BLaER1 (cell line): ENCODE measurements around the gene TAS2R1.

Experiments
- H3K27ac ChIP-seq: shearing (Covaris generic); formaldehyde crosslinking; 2 replicates; pipeline ENCODE4 v1.8.1; 2022
- H3K27me3 ChIP-seq: shearing (Covaris generic); formaldehyde crosslinking; 2 replicates; pipeline ENCODE4 v1.8.1; 2022
- H3K36me3 ChIP-seq: shearing (Covaris generic); formaldehyde crosslinking; 2 replicates; pipeline ENCODE4 v1.8.1; 2022
- H3K4me1 ChIP-seq: shearing (Covaris generic); formaldehyde crosslinking; 2 replicates; pipeline ENCODE4 v1.8.1; 2022
- H3K4me2 ChIP-seq: shearing (Covaris generic); formaldehyde crosslinking; 2 replicates; pipeline ENCODE4 v1.8.1; 2022
- H3K4me3 ChIP-seq: shearing (Covaris generic); formaldehyde crosslinking; 2 replicates; pipeline ENCODE4 v1.8.1; 2022
- H3K9ac ChIP-seq: shearing (Covaris generic); formaldehyde crosslinking; 2 replicates; pipeline ENCODE4 v1.8.1; 2022
- H3K9me3 ChIP-seq: shearing (Covaris generic); formaldehyde crosslinking; 2 replicates; pipeline ENCODE4 v1.8.1; 2022
- H4K20me1 ChIP-seq: shearing (Covaris generic); formaldehyde crosslinking; 2 replicates; pipeline ENCODE4 v1.8.1; 2022
- Cebpa-rat ChIP-seq: shearing (Covaris generic); IDR thresholded peaks from 2 replicates; pipeline ENCODE4 v1.8.1; 2022

TAS2R1 gene

GRCh38 chr5:9630251-9630650, at the start of gene TAS2R1:
TSS of gene TAS2R1 (minus strand) at chr5:9630351. CDS start at chr5:9630032, 319 bp downstream.
- H3K9ac ChIP-seq = no peak within 1 kb of the TSS
- H3K36me3 ChIP-seq = no peaks in the 10 kb centered on the region
- no peaks in the 10 kb centered on the region for H4K20me1 ChIP-seq
- TF ChIP-seq Cebpa-rat = no peak
- no peak within 1 kb of the TSS for H3K4me2 ChIP-seq
- no peak within 1 kb of the TSS for H3K4me3 ChIP-seq
- H3K27ac ChIP-seq = no peak within 1 kb of the TSS
- H3K27me3 ChIP-seq = no peaks in the 10 kb centered on the region
- no peaks in the 10 kb centered on the region for H3K4me1 ChIP-seq
- H3K9me3 ChIP-seq = peaks cover 6% of the 10 kb centered on the region; the same call in 1 of the 2 replicates

- Histone ChIP-seq H3K4me1 (no peaks in the 10 kb centered on the region), H3K36me3 (no peaks in the 10 kb centered on the region), H3K4me2 (no peak overlapping the region), H4K20me1 (no peaks in the 10 kb centered on the region), H3K9ac (no peak overlapping the region), H3K4me3 (no peak overlapping the region), H3K27me3 (no peaks in the 10 kb centered on the region), H3K9me3 (no peaks in the 10 kb centered on the region), H3K27ac (no peak overlapping the region)
- TF ChIP-seq Cebpa-rat = no peak
Measured at GRCh38 chr5:9670371-9670770, 40.2 kb upstream of the TAS2R1 start.

GRCh38 chr5:9667906-9668305, 37.8 kb upstream of the TAS2R1 start:
- H3K36me3 ChIP-seq = no peaks in the 10 kb centered on the region
- no peak overlapping the region for H3K4me3 ChIP-seq
- no peak overlapping the region for H3K9ac ChIP-seq
- no peaks in the 10 kb centered on the region for H3K27me3 ChIP-seq
- no peak overlapping the region for H3K4me2 ChIP-seq
- no peaks in the 10 kb centered on the region for H3K4me1 ChIP-seq
- no peaks in the 10 kb centered on the region for H4K20me1 ChIP-seq
- TF ChIP-seq Cebpa-rat = no peak
- no peak overlapping the region for H3K27ac ChIP-seq
- no peaks in the 10 kb centered on the region for H3K9me3 ChIP-seq

GRCh38 chr5:9663891-9664290, 33.7 kb upstream of the TAS2R1 start:
- TF ChIP-seq Cebpa-rat = no peak

GRCh38 chr5:9661316-9662015, 31.3 kb upstream of the TAS2R1 start:
- Histone ChIP-seq H3K27me3 (no peaks in the 10 kb centered on the region), H3K36me3 (no peaks in the 10 kb centered on the region), H3K4me2 (no peak overlapping the region), H3K9me3 (no peaks in the 10 kb centered on the region), H3K27ac (no peak overlapping the region), H3K9ac (no peak overlapping the region), H3K4me1 (no peaks in the 10 kb centered on the region), H4K20me1 (no peaks in the 10 kb centered on the region), H3K4me3 (no peak overlapping the region)
- TF ChIP-seq Cebpa-rat = no peak

More at GRCh38 chr5:9663891-9664290, 33.7 kb upstream of the TAS2R1 start:
- H4K20me1 ChIP-seq = no peaks in the 10 kb centered on the region
- no peak overlapping the region for H3K4me2 ChIP-seq
- no peak overlapping the region for H3K4me3 ChIP-seq
- no peaks in the 10 kb centered on the region for H3K36me3 ChIP-seq
- no peaks in the 10 kb centered on the region for H3K4me1 ChIP-seq
- no peaks in the 10 kb centered on the region for H3K27me3 ChIP-seq
- H3K9ac ChIP-seq = no peak overlapping the region
- H3K9me3 ChIP-seq = no peaks in the 10 kb centered on the region
- no peak overlapping the region for H3K27ac ChIP-seq

- no peak for TF ChIP-seq Cebpa-rat
- Histone ChIP-seq H3K4me2 (no peak overlapping the region), H3K27ac (no peak overlapping the region)
Measured at GRCh38 chr5:9658706-9659105, 28.6 kb upstream of the TAS2R1 start.

GRCh38 chr5:9657819-9658218, 27.7 kb upstream of the TAS2R1 start:
- Histone ChIP-seq H3K9me3 (no peaks in the 10 kb centered on the region), H3K4me1 (no peaks in the 10 kb centered on the region), H4K20me1 (no peaks in the 10 kb centered on the region), H3K4me2 (no peak overlapping the region), H3K9ac (no peak overlapping the region), H3K36me3 (no peaks in the 10 kb centered on the region), H3K27me3 (no peaks in the 10 kb centered on the region), H3K27ac (no peak overlapping the region), H3K4me3 (no peak overlapping the region)
- TF ChIP-seq Cebpa-rat = no peak

More at GRCh38 chr5:9658706-9659105, 28.6 kb upstream of the TAS2R1 start:
- Histone ChIP-seq H3K27me3 (no peaks in the 10 kb centered on the region), H3K9ac (no peak overlapping the region), H4K20me1 (no peaks in the 10 kb centered on the region), H3K9me3 (no peaks in the 10 kb centered on the region), H3K4me3 (no peak overlapping the region), H3K4me1 (no peaks in the 10 kb centered on the region), H3K36me3 (no peaks in the 10 kb centered on the region)

GRCh38 chr5:9655641-9656040, 25.5 kb upstream of the TAS2R1 start:
- Histone ChIP-seq H3K9me3 (no peaks in the 10 kb centered on the region), H3K36me3 (no peaks in the 10 kb centered on the region), H3K9ac (no peak overlapping the region), H3K27me3 (no peaks in the 10 kb centered on the region), H4K20me1 (no peaks in the 10 kb centered on the region), H3K27ac (no peak overlapping the region), H3K4me1 (no peaks in the 10 kb centered on the region), H3K4me2 (no peak overlapping the region), H3K4me3 (no peak overlapping the region)
- no peak for TF ChIP-seq Cebpa-rat

- Histone ChIP-seq H3K4me3 (no peak overlapping the region), H3K27me3 (no peaks in the 10 kb centered on the region), H3K9ac (no peak overlapping the region), H4K20me1 (no peaks in the 10 kb centered on the region), H3K9me3 (no peaks in the 10 kb centered on the region), H3K4me1 (no peaks in the 10 kb centered on the region), H3K27ac (no peak overlapping the region), H3K4me2 (no peak overlapping the region), H3K36me3 (no peaks in the 10 kb centered on the region)
- no peak for TF ChIP-seq Cebpa-rat
Measured at GRCh38 chr5:9654886-9655285, 24.7 kb upstream of the TAS2R1 start.

GRCh38 chr5:9653811-9654210, 23.7 kb upstream of the TAS2R1 start:
- H3K27ac ChIP-seq = no peak overlapping the region
- no peak overlapping the region for H3K4me3 ChIP-seq
- no peaks in the 10 kb centered on the region for H4K20me1 ChIP-seq
- H3K9ac ChIP-seq = no peak overlapping the region
- no peak for TF ChIP-seq Cebpa-rat
- H3K36me3 ChIP-seq = no peaks in the 10 kb centered on the region
- no peaks in the 10 kb centered on the region for H3K27me3 ChIP-seq
- H3K4me2 ChIP-seq = no peak overlapping the region
- H3K4me1 ChIP-seq = no peaks in the 10 kb centered on the region
- H3K9me3 ChIP-seq = no peaks in the 10 kb centered on the region

GRCh38 chr5:9653061-9653460, 22.9 kb upstream of the TAS2R1 start:
- H3K4me3 ChIP-seq = no peak overlapping the region
- no peak overlapping the region for H3K27ac ChIP-seq
- no peaks in the 10 kb centered on the region for H3K4me1 ChIP-seq
- no peak overlapping the region for H3K4me2 ChIP-seq
- H3K27me3 ChIP-seq = no peaks in the 10 kb centered on the region
- no peak for TF ChIP-seq Cebpa-rat
- no peaks in the 10 kb centered on the region for H3K9me3 ChIP-seq
- no peak overlapping the region for H3K9ac ChIP-seq
- H3K36me3 ChIP-seq = no peaks in the 10 kb centered on the region
- no peaks in the 10 kb centered on the region for H4K20me1 ChIP-seq
